Measurements from ENCODE around the gene INTS2.
A peak's percentile ranks its signal among the peaks of the same experiment; 100 is the strongest.

The INTS2 gene

DNA sequence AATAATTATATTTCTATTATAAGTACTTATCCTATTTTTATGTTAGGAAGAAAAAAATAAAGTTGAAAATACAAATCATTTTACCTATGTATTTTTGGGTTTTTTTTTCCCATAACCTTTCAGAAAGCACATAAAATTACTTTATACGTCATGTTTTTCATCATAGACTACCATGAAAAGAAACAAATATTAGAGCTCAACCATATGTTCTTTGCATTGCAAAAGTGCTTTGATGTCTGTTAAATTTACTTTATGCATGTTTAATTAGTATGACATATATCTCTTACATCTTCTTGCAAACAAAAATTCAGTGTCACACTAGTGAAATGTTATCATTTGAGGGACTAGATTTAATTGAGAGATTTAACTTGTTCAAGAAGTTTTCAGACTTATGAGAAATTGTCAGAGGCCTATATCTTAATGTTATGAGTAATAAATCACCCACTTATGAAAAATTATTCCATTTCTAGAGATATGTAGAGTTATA is 88.4 kb downstream of the INTS2 start:
- H3K27me3 ChIP-seq (ENCODE audit: insufficient read depth, low read length, poor library complexity): no peaks in the 10 kb centered on the region
- DNase-seq (no peak), ATAC-seq (ENCODE audit: insufficient read depth, low read depth) (no peak)
- no peaks in the 10 kb centered on the region for H4K20me1 ChIP-seq (ENCODE audit: insufficient read depth, low read length)
- H3K36me3 ChIP-seq (ENCODE audit: insufficient read depth, low read length): peaks cover 62% of the 10 kb centered on the region
- H3K4me2 ChIP-seq (ENCODE audit: insufficient read depth, low read length): no peak overlapping the region
- no peak overlapping the region for H3K4me3 ChIP-seq (ENCODE audit: low read depth in 1 of 2, low read length in 2 of 2)
- TF ChIP-seq EZH2 (IDR thresholded peaks at IDR 0.05; ENCODE audit: borderline replicate concordance, low read depth, low read length, severe bottlenecking): no peak
- TF ChIP-seq, protein P1, sequence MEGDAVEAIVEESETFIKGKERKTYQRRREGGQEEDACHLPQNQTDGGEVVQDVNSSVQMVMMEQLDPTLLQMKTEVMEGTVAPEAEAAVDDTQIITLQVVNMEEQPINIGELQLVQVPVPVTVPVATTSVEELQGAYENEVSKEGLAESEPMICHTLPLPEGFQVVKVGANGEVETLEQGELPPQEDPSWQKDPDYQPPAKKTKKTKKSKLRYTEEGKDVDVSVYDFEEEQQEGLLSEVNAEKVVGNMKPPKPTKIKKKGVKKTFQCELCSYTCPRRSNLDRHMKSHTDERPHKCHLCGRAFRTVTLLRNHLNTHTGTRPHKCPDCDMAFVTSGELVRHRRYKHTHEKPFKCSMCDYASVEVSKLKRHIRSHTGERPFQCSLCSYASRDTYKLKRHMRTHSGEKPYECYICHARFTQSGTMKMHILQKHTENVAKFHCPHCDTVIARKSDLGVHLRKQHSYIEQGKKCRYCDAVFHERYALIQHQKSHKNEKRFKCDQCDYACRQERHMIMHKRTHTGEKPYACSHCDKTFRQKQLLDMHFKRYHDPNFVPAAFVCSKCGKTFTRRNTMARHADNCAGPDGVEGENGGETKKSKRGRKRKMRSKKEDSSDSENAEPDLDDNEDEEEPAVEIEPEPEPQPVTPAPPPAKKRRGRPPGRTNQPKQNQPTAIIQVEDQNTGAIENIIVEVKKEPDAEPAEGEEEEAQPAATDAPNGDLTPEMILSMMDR (IDR thresholded peaks at IDR 0.05; ENCODE audit: borderline replicate concordance, extremely low read depth, low read length, poor library complexity, severe bottlenecking): no peak
- H3K27ac ChIP-seq (ENCODE audit: low read length): no peak overlapping the region
- no peaks in the 10 kb centered on the region for H3K4me1 ChIP-seq (ENCODE audit: insufficient read depth, low read length)
- H3K9ac ChIP-seq (ENCODE audit: low read depth, low read length): no peak overlapping the region
- no peak overlapping the region for H2AFZ ChIP-seq (ENCODE audit: low read depth, low read length)
- no peaks in the 10 kb centered on the region for H3K9me3 ChIP-seq (ENCODE audit: insufficient read depth, low read length, severe bottlenecking)
- H3K79me2 ChIP-seq (ENCODE audit: insufficient read depth, low read length): peaks cover 9% of the 10 kb centered on the region

GRCh38 chr17:61837175-61838051 is 90.4 kb downstream of the INTS2 start:
- Histone ChIP-seq H4K20me1 (ENCODE audit: insufficient read depth, low read length) (no peaks in the 10 kb centered on the region), H3K9me3 (ENCODE audit: insufficient read depth, low read length, severe bottlenecking) (no peaks in the 10 kb centered on the region), H2AFZ (ENCODE audit: low read depth, low read length) (no peak overlapping the region), H3K27ac (ENCODE audit: low read length) (no peak overlapping the region), H3K79me2 (ENCODE audit: insufficient read depth, low read length) (peaks cover 3% of the 10 kb centered on the region; the same call in 1 of the 2 replicates), H3K9ac (ENCODE audit: low read depth, low read length) (no peak overlapping the region), H3K4me2 (ENCODE audit: insufficient read depth, low read length) (no peak overlapping the region), H3K4me1 (ENCODE audit: insufficient read depth, low read length) (no peaks in the 10 kb centered on the region), H3K36me3 (ENCODE audit: insufficient read depth, low read length) (peaks cover 47% of the 10 kb centered on the region), H3K27me3 (ENCODE audit: insufficient read depth, low read length, poor library complexity) (no peaks in the 10 kb centered on the region), H3K4me3 (ENCODE audit: low read depth in 1 of 2, low read length in 2 of 2) (no peak overlapping the region; a peak in 1 of 4 replicates)
- no peak for TF ChIP-seq EZH2 (IDR thresholded peaks at IDR 0.05; ENCODE audit: borderline replicate concordance, low read depth, low read length, severe bottlenecking)
- TF ChIP-seq, protein P1 (IDR thresholded peaks at IDR 0.05; ENCODE audit: borderline replicate concordance, extremely low read depth, low read length, poor library complexity, severe bottlenecking): peak; percentile 72
- ATAC-seq (ENCODE audit: insufficient read depth, low read depth) (peak; percentile 84), DNase-seq (peak; percentile 51)

DNA sequence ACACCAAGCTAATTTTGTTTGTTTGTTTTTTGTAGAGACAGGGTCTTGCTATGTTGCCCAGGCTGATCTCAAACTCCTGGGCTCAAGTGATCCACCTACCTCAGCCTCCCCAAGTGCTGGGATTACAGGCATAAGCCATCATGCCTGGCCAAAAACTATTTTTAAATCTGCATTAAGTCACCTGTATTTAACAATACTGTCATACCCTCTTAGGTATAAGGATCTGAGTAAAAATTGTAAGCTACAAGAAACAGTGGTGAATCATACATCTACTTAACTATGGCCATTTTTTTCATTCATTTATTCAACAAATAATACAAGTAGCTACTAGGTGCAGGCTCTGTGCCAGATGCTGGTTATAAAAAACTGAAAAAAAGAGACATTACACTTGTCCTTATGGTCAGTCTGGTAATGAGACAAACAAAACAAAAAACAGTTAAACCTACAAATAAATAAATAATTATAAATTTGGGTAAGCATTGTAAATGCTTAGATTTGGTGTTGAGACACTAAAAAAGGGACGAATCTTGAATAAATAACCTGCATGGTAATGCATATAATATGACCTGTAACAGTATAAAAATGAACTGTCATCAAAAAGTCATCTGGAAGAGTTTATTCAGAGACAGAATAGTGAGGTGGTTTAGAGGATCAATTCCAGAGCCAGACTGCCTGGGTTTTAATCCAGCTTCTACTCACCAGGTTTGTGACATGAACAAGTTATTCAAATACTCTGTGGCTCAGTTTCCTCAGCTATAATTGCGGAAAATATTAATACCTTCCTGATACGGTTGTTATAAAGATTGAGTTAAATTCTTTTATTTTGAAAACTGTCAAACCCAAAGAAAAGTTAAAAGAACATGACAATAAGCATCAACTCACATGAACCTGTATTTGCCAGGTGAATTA is 91.3 kb downstream of the INTS2 start:
- Histone ChIP-seq H3K9ac (ENCODE audit: low read depth, low read length) (no peak overlapping the region), H2AFZ (ENCODE audit: low read depth, low read length) (no peak overlapping the region), H3K27ac (ENCODE audit: low read length) (no peak overlapping the region), H3K4me2 (ENCODE audit: insufficient read depth, low read length) (no peak overlapping the region), H3K27me3 (ENCODE audit: insufficient read depth, low read length, poor library complexity) (no peaks in the 10 kb centered on the region), H3K4me1 (ENCODE audit: insufficient read depth, low read length) (no peaks in the 10 kb centered on the region), H3K9me3 (ENCODE audit: insufficient read depth, low read length, severe bottlenecking) (no peaks in the 10 kb centered on the region), H3K4me3 (ENCODE audit: low read depth in 1 of 2, low read length in 2 of 2) (no peak overlapping the region; a peak in 1 of 4 replicates), H3K36me3 (ENCODE audit: insufficient read depth, low read length) (peaks cover 43% of the 10 kb centered on the region), H4K20me1 (ENCODE audit: insufficient read depth, low read length) (no peaks in the 10 kb centered on the region), H3K79me2 (ENCODE audit: insufficient read depth, low read length) (peaks cover 3% of the 10 kb centered on the region; the same call in 1 of the 2 replicates)
- DNase-seq (no peak), ATAC-seq (ENCODE audit: insufficient read depth, low read depth) (no peak)
- TF ChIP-seq, protein P1 (IDR thresholded peaks at IDR 0.05; ENCODE audit: borderline replicate concordance, extremely low read depth, low read length, poor library complexity, severe bottlenecking): no peak
- no peak for TF ChIP-seq EZH2 (IDR thresholded peaks at IDR 0.05; ENCODE audit: borderline replicate concordance, low read depth, low read length, severe bottlenecking)
